ENCODE results near the gene MYBL2.

DNA sequence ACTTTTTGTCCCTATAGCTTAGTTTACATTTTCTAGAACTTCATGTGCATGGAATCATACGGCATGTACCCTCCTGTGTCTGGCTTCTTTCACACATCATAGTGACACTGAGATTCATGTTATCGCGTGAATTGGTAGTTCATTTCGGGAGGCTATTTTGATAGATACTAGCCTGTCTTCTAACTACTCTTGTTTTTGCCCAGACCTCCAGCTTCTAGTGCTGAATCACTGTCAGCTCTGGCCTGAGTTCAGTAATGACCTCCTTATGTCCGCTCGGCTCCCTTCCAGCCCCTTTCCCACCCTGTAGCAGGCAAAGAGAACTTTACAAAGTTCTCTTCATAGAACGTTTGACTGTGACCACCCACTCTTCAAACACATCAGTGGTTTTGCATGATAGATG is 14.1 kb downstream of the MYBL2 start:
- TF ChIP-seq, protein P1, sequence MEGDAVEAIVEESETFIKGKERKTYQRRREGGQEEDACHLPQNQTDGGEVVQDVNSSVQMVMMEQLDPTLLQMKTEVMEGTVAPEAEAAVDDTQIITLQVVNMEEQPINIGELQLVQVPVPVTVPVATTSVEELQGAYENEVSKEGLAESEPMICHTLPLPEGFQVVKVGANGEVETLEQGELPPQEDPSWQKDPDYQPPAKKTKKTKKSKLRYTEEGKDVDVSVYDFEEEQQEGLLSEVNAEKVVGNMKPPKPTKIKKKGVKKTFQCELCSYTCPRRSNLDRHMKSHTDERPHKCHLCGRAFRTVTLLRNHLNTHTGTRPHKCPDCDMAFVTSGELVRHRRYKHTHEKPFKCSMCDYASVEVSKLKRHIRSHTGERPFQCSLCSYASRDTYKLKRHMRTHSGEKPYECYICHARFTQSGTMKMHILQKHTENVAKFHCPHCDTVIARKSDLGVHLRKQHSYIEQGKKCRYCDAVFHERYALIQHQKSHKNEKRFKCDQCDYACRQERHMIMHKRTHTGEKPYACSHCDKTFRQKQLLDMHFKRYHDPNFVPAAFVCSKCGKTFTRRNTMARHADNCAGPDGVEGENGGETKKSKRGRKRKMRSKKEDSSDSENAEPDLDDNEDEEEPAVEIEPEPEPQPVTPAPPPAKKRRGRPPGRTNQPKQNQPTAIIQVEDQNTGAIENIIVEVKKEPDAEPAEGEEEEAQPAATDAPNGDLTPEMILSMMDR (conservative IDR thresholded peaks at IDR 0.05 in 1 of 2, IDR thresholded peaks at IDR 0.05 in 1 of 2; ENCODE audit: extremely low read depth in 1 of 2, insufficient read depth in 1 of 2, low read depth in 1 of 2, low read length in 2 of 2): no peak
- TF ChIP-seq EZH2 (IDR thresholded peaks at IDR 0.05; ENCODE audit: borderline replicate concordance, low read length): no peak

All from mammary epithelial cell (primary cell).